SK-N-SH (cell line): ENCODE results near the gene CNGA1.

Experiments used
- EP300 ChIP-seq, 2 experiments: IDR thresholded peaks; 2 replicates each; pipeline versions ENCODE4 v1.4.0 to v1.6.1; 2012; ENCODE audit warnings: borderline replicate concordance in 1 of 2, low read depth in 1 of 2, low read length in 1 of 2
- GABPA ChIP-seq: IDR thresholded peaks from 2 replicates; pipeline ENCODE4 v1.4.0; 2012; ENCODE audit warnings: low read depth, mild to moderate bottlenecking
- JUND ChIP-seq: IDR thresholded peaks from 2 replicates; pipeline ENCODE4 v1.4.0; 2012
- MXI1 ChIP-seq: IDR thresholded peaks from 2 replicates; pipeline ENCODE4 v1.6.1; 2012; ENCODE audit warnings: mild to moderate bottlenecking, low read depth, low read length, improper control_type of control experiment
- NFIC ChIP-seq: IDR thresholded peaks from 2 replicates; pipeline ENCODE4 v1.4.0; 2012; ENCODE audit warnings: borderline replicate concordance
- NRF1 ChIP-seq: IDR thresholded peaks from 2 replicates; pipeline ENCODE4 v1.6.1; 2012; ENCODE audit warnings: low read depth, mild to moderate bottlenecking, low read length
- RFX5 ChIP-seq: IDR thresholded peaks from 2 replicates; pipeline ENCODE4 v1.6.1; 2012; ENCODE audit warnings: mild to moderate bottlenecking, improper control_type of control experiment, low read length
- RXRA ChIP-seq: IDR thresholded peaks from 2 replicates; pipeline ENCODE4 v1.4.0; 2012; ENCODE audit warnings: low read depth, mild to moderate bottlenecking, borderline replicate concordance
- SIN3A ChIP-seq: IDR thresholded peaks from 2 replicates; pipeline ENCODE4 v1.6.1; 2012; ENCODE audit warnings: low read depth, mild to moderate bottlenecking, low read length, moderate library complexity, borderline replicate concordance
- TEAD4 ChIP-seq: IDR thresholded peaks from 2 replicates; pipeline ENCODE4 v1.4.0; 2012; ENCODE audit warnings: mild to moderate bottlenecking, borderline replicate concordance; ENCODE audit not compliant: insufficient read depth
- TF ChIP-seq, protein P1 (sequence below): fragments of 200-600 bp; sonication (generic); IDR thresholded peaks from 2 replicates; pipeline ENCODE4 v1.6.1; 2017; ENCODE audit warnings: antibody characterized with exemption, mild to moderate bottlenecking, moderate library complexity
- TF ChIP-seq, protein P2 (sequence below): IDR thresholded peaks from 2 replicates; pipeline ENCODE4 v1.4.0; 2012; ENCODE audit warnings: low read depth, borderline replicate concordance
- TF ChIP-seq, protein P3 (sequence below): IDR thresholded peaks from 2 replicates; pipeline ENCODE4 v1.6.1; 2012; ENCODE audit warnings: mild to moderate bottlenecking, low read depth, low read length, moderate library complexity

DNA sequence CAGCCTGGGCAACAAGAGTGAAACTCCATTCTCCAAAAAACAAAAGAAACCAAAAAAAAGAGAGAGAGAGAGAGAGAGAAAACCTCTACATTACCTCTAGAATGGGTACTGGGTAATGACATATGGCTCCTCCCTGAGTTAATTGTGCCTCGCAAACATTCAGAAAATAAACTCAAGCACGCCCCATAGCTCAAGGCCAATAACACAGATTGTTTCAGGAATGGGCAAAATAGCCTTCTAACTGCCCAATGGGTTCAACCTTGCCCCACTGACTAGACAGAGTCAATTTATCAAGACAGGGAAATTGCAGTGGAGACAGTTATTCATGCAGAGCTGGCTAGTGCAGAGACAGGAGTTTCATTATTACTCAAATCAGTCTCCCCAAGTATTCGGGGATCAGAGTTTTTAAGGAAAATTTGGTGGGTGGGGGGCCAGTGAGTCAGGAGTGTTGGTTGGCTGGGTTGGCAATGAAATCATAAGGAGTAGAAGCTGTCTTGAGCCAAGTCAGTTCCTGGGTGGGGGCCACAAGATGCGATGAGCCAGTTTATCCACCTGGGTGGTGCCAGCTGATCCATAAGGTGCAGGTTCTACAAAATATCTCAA is 25.2 kb upstream of the CNGA1 start:
- TF ChIP-seq NRF1 (no peak), RXRA (no peak), GABPA (no peak), MXI1 (no peak), JUND (no peak), SIN3A (no peak), TEAD4 (no peak), NFIC (no peak), EP300 (IDR thresholded peaks at IDR 0.05; ENCODE audit: borderline replicate concordance in 1 of 2, low read depth in 1 of 2, low read length in 1 of 2) (no peak), RFX5 (no peak)
- TF ChIP-seq, protein P1, sequence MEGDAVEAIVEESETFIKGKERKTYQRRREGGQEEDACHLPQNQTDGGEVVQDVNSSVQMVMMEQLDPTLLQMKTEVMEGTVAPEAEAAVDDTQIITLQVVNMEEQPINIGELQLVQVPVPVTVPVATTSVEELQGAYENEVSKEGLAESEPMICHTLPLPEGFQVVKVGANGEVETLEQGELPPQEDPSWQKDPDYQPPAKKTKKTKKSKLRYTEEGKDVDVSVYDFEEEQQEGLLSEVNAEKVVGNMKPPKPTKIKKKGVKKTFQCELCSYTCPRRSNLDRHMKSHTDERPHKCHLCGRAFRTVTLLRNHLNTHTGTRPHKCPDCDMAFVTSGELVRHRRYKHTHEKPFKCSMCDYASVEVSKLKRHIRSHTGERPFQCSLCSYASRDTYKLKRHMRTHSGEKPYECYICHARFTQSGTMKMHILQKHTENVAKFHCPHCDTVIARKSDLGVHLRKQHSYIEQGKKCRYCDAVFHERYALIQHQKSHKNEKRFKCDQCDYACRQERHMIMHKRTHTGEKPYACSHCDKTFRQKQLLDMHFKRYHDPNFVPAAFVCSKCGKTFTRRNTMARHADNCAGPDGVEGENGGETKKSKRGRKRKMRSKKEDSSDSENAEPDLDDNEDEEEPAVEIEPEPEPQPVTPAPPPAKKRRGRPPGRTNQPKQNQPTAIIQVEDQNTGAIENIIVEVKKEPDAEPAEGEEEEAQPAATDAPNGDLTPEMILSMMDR, result no peak
- TF ChIP-seq, protein P2, sequence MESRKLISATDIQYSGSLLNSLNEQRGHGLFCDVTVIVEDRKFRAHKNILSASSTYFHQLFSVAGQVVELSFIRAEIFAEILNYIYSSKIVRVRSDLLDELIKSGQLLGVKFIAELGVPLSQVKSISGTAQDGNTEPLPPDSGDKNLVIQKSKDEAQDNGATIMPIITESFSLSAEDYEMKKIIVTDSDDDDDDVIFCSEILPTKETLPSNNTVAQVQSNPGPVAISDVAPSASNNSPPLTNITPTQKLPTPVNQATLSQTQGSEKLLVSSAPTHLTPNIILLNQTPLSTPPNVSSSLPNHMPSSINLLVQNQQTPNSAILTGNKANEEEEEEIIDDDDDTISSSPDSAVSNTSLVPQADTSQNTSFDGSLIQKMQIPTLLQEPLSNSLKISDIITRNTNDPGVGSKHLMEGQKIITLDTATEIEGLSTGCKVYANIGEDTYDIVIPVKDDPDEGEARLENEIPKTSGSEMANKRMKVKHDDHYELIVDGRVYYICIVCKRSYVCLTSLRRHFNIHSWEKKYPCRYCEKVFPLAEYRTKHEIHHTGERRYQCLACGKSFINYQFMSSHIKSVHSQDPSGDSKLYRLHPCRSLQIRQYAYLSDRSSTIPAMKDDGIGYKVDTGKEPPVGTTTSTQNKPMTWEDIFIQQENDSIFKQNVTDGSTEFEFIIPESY, result no peak
- TF ChIP-seq, protein P3, sequence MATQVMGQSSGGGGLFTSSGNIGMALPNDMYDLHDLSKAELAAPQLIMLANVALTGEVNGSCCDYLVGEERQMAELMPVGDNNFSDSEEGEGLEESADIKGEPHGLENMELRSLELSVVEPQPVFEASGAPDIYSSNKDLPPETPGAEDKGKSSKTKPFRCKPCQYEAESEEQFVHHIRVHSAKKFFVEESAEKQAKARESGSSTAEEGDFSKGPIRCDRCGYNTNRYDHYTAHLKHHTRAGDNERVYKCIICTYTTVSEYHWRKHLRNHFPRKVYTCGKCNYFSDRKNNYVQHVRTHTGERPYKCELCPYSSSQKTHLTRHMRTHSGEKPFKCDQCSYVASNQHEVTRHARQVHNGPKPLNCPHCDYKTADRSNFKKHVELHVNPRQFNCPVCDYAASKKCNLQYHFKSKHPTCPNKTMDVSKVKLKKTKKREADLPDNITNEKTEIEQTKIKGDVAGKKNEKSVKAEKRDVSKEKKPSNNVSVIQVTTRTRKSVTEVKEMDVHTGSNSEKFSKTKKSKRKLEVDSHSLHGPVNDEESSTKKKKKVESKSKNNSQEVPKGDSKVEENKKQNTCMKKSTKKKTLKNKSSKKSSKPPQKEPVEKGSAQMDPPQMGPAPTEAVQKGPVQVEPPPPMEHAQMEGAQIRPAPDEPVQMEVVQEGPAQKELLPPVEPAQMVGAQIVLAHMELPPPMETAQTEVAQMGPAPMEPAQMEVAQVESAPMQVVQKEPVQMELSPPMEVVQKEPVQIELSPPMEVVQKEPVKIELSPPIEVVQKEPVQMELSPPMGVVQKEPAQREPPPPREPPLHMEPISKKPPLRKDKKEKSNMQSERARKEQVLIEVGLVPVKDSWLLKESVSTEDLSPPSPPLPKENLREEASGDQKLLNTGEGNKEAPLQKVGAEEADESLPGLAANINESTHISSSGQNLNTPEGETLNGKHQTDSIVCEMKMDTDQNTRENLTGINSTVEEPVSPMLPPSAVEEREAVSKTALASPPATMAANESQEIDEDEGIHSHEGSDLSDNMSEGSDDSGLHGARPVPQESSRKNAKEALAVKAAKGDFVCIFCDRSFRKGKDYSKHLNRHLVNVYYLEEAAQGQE, result no peak
